ENCODE data around the gene ZNF607. TPM values are rescaled to one million over a fixed set of nuclear protein-coding genes. Genes with fewer than 3 reads are reported as not detected.
A peak's percentile ranks its signal among the peaks of the same experiment; 100 is the strongest.

The ZNF607 gene
- total and polyA plus RNA-seq, 2 of the 8 experiments (the other 6 are each of a cell fraction or from before 2014, with no cell fraction given) = 6.7 to 15.9 TPM

DNA sequence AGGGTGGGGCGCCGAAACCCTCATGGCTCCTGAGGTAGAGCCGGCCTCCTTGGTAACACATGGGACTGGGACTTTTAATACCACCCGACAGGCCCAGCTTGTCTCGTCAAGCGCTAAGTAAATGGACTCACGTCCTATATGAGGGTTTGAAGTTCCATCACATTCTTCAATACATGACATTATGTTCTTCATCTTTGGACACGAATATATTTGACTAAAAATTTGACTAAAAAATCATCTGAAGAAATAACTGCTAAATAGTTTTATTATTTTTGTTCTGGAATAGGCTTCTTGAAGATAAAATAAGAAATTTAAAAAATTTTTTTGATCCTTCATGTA lies 335 bp upstream of the ZNF607 start:
- Histone ChIP-seq H3K18ac (ENCODE audit: extremely low read depth, low read length) (no peak overlapping the region), H4K8ac (ENCODE audit: extremely low read depth, insufficient read depth, low read length) (no peak overlapping the region; the same call in 1 of the 2 replicates), H3K23me2 (ENCODE audit: low read depth, low read length) (peaks cover 2% of the 10 kb centered on the region), H3K79me1 (ENCODE audit: low read depth, low read length) (no peaks in the 10 kb centered on the region), H4K20me1 (replicated peaks in 1 of 2; ENCODE audit: control insufficient read depth in 1 of 2, insufficient read depth in 2 of 2, low read length in 2 of 2) (peaks cover 0 to 2% of the 10 kb centered on the region in 2 experiments), H2AK5ac (ENCODE audit: low read depth, low read length) (no peak overlapping the region), H3K14ac (ENCODE audit: insufficient read length) (no peak overlapping the region), H2BK120ac (replicated peaks; ENCODE audit: low read depth, low read length) (no peak overlapping the region), H4K91ac (replicated peaks; ENCODE audit: insufficient read length, low read length) (no peak overlapping the region), H2BK5ac (ENCODE audit: low read depth, low read length) (no peak overlapping the region), H2BK15ac (ENCODE audit: low read length) (no peak overlapping the region), H3K4me2 (ENCODE audit: insufficient read depth in 1 of 2, low read depth in 2 of 2, low read length in 2 of 2) (peak overlapping the region; percentile 72 to 82), H2AFZ (ENCODE audit: low read length) (0 out of 2 replicates have a peak overlapping the region, but pooled peaks have one; percentile 60), H3K27ac (ENCODE audit: low read depth, low read length) (no peak overlapping the region), H3K9ac (replicated peaks in 1 of 4; ENCODE audit: extremely low read depth in 1 of 4, low read depth in 3 of 4, low read length in 3 of 4) (no peak overlapping the region), H3K27me3 (replicated peaks in 1 of 4; ENCODE audit: control insufficient read depth in 3 of 4, extremely low read depth in 1 of 4, insufficient read depth in 3 of 4, low read length in 3 of 4) (no peaks in the 10 kb centered on the region), H4K5ac (ENCODE audit: insufficient read length, low read depth, low read length) (no peak overlapping the region), H3K23ac (ENCODE audit: insufficient read length) (no peak overlapping the region), H2BK12ac (ENCODE audit: low read depth, low read length) (no peak overlapping the region), H3K36me3 (ENCODE audit: control insufficient read depth in 2 of 4, insufficient read depth in 4 of 4, low read length in 3 of 4) (peaks cover 0 to 2% (median 0%) of the 10 kb centered on the region in 4 experiments; a peak in 2 of 8 replicates), H3K79me2 (ENCODE audit: control insufficient read depth in 1 of 2, insufficient read depth in 2 of 2, low read length in 2 of 2) (peaks cover 0 to 26% of the 10 kb centered on the region in 2 experiments; a peak in 2 of 4 replicates), H3K4ac (replicated peaks; ENCODE audit: insufficient read length, low read depth, low read length) (no peak overlapping the region), H2BK20ac (ENCODE audit: low read length) (no peak overlapping the region), H3K4me3 (ENCODE audit: extremely low read depth in 1 of 4, insufficient read depth in 2 of 4, low read depth in 3 of 4, low read length in 4 of 4) (peak overlapping the region in 2 of 4 experiments; percentile 87 to 91; a peak in 2 of 8 replicates), H3K56ac (replicated peaks; ENCODE audit: insufficient read length, low read depth, low read length) (no peak overlapping the region), H3K9me3 (ENCODE audit: insufficient read depth in 2 of 2, low read depth in 1 of 2, low read length in 1 of 2) (no peaks in the 10 kb centered on the region), H3K4me1 (replicated peaks in 1 of 4; ENCODE audit: control insufficient read depth in 3 of 4, insufficient read depth in 4 of 4, low read length in 3 of 4) (peaks cover 0 to 9% (median under 1%) of the 10 kb centered on the region in 4 experiments; a peak in 2 of 7 replicates)
- no peak for DNase-seq (ENCODE audit: low read depth in 1 of 2, low spot score in 2 of 2)
- no peak for FAIRE-seq
- 21% methylated on average over 8 of the region's 8 CpGs; no CpG with 5 or more reads in 1 of the 2 experiments for WGBS, 2 experiments (ENCODE audit: extremely low coverage in 1 of 2, insufficient coverage in 1 of 2, insufficient read length in 1 of 2, insufficient replicate concordance in 2 of 2, low coverage in 1 of 2, low lambda C conversion rate in 2 of 2, missing lambda C conversion rate in 1 of 2)
- TF ChIP-seq SIX5 (IDR thresholded peaks at IDR 0.05; ENCODE audit: low read depth, low read length) (0 out of 2 replicates have a peak, but pooled peaks have one; percentile 1), SAP30 (IDR thresholded peaks at IDR 0.05; ENCODE audit: insufficient read depth, insufficient replicate concordance, low read length) (no peak), RAD21 (IDR thresholded peaks at IDR 0.05 in 1 of 2, conservative IDR thresholded peaks at IDR 0.05 in 1 of 2; ENCODE audit: low read depth in 2 of 2, low read length in 2 of 2) (no peak), KDM1A (IDR thresholded peaks at IDR 0.05; ENCODE audit: borderline replicate concordance, low read length) (no peak), TBP (IDR thresholded peaks at IDR 0.05; ENCODE audit: low read depth, low read length) (peak; percentile 86; the same call in 1 of the 2 replicates), MAFK (IDR thresholded peaks at IDR 0.05; ENCODE audit: low read depth, low read length) (no peak)
- TF ChIP-seq, protein P1, sequence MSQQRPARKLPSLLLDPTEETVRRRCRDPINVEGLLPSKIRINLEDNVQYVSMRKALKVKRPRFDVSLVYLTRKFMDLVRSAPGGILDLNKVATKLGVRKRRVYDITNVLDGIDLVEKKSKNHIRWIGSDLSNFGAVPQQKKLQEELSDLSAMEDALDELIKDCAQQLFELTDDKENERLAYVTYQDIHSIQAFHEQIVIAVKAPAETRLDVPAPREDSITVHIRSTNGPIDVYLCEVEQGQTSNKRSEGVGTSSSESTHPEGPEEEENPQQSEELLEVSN (IDR thresholded peaks at IDR 0.05) = no peak
- TF ChIP-seq, protein P2, sequence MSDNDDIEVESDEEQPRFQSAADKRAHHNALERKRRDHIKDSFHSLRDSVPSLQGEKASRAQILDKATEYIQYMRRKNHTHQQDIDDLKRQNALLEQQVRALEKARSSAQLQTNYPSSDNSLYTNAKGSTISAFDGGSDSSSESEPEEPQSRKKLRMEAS (IDR thresholded peaks at IDR 0.05) = 0 out of 2 replicates have a peak, but pooled peaks have one; percentile 35
- ChIA-PET CTCF (ENCODE audit: partially characterized antibody) (interaction anchor here (0.6 to 2.1 kb wide), 5 partner anchors 13 to 166 kb away, joined by 3 to 6 read pairs (median 4); no protein-coding TSS in a partner anchor), POLR2A (ENCODE audit: partially characterized antibody) (interaction anchor here (0.9 to 1.5 kb wide), 2 partner anchors 24 to 60 kb away, joined by 3 to 6 read pairs; partner anchors contain the start of gene ZNF573)
